GM23248 (cell line): ENCODE measurements around the gene EGF. TPM values are rescaled to one million over a fixed set of nuclear protein-coding genes. Genes with fewer than 3 reads are reported as not detected.

Experiments used
- DNase-seq: peaks from one replicate; pipeline ENCODE4 v3.0.0-alpha.2; 2015
- H2AFZ ChIP-seq: fragments of 200-600 bp; sonication (generic); 2 replicates; pipeline ENCODE4 v1.6.1; 2016; ENCODE audit warnings: antibody characterized with exemption
- H3F3A ChIP-seq: fragments of 200-600 bp; sonication (generic); 2 replicates; pipeline ENCODE4 v1.6.1; 2016; ENCODE audit warnings: mild to moderate bottlenecking, antibody characterized with exemption, mixed run types; ENCODE audit not compliant: insufficient read depth
- H3K27ac ChIP-seq: fragments of 200-600 bp; sonication (generic); 2 replicates; pipeline ENCODE4 v1.5.1; 2016; ENCODE audit warnings: mild to moderate bottlenecking
- H3K27me3 ChIP-seq: fragments of 200-600 bp; sonication (generic); replicated peaks from 2 replicates; pipeline ENCODE4 v1.6.1; 2016; ENCODE audit warnings: mild to moderate bottlenecking; ENCODE audit not compliant: insufficient read depth
- H3K36me3 ChIP-seq: fragments of 200-600 bp; sonication (generic); 2 replicates; pipeline ENCODE4 v1.6.1; 2016; ENCODE audit warnings: low read depth, mild to moderate bottlenecking
- H3K4me1 ChIP-seq: fragments of 200-600 bp; sonication (generic); 2 replicates; pipeline ENCODE4 v1.6.1; 2016; ENCODE audit warnings: mild to moderate bottlenecking; ENCODE audit not compliant: insufficient read depth
- H3K4me2 ChIP-seq: fragments of 200-600 bp; sonication (generic); one replicate; pipeline ENCODE4 v1.6.1; 2016; ENCODE audit warnings: mild to moderate bottlenecking; ENCODE audit not compliant: unreplicated experiment
- H3K4me3 ChIP-seq: fragments of 200-600 bp; sonication (generic); 2 replicates; pipeline ENCODE4 v1.5.1; 2016; ENCODE audit warnings: mild to moderate bottlenecking
- H3K79me2 ChIP-seq: fragments of 200-600 bp; sonication (generic); 2 replicates; pipeline ENCODE4 v1.6.1; 2016; ENCODE audit warnings: mild to moderate bottlenecking; ENCODE audit not compliant: insufficient read depth
- H3K9ac ChIP-seq: fragments of 200-600 bp; sonication (generic); 2 replicates; pipeline ENCODE4 v1.6.1; 2016; ENCODE audit warnings: mild to moderate bottlenecking
- H3K9me2 ChIP-seq: fragments of 200-600 bp; sonication (generic); 2 replicates; pipeline ENCODE4 v1.6.1; 2016; ENCODE audit warnings: mixed run types, mild to moderate bottlenecking, moderate library complexity; ENCODE audit not compliant: insufficient read depth
- H3K9me3 ChIP-seq: fragments of 200-600 bp; sonication (generic); one replicate; pipeline ENCODE4 v1.6.1; 2017; ENCODE audit warnings: low read depth
- H4K20me1 ChIP-seq: fragments of 200-600 bp; sonication (generic); 2 replicates; pipeline ENCODE4 v1.6.0; 2016; ENCODE audit not compliant: insufficient read depth
- EZH2 ChIP-seq: fragments of 200-600 bp; sonication (generic); IDR thresholded peaks from 2 replicates; pipeline ENCODE4 v1.6.1; 2018; ENCODE audit warnings: antibody characterized with exemption, mild to moderate bottlenecking; ENCODE audit not compliant: insufficient read depth, poor library complexity, severe bottlenecking
- EZH2phosphoT487 ChIP-seq: fragments of 200-600 bp; sonication (generic); IDR thresholded peaks from 2 replicates; pipeline ENCODE4 v1.6.1; 2018; ENCODE audit warnings: antibody characterized with exemption, moderate library complexity, mild to moderate bottlenecking, low read depth; ENCODE audit not compliant: insufficient read depth
- WGBS, 2 experiments: methylation state at CpG; one replicate each; pipeline ENCODE4 v1.1.6; 2015 to 2017; ENCODE audit warnings: low lambda C conversion rate in 2 of 2, low coverage in 1 of 2; ENCODE audit errors: missing lambda C conversion rate in 2 of 2; 5-methylcytosine and 5-hydroxymethylcytosine counted together
- in situ Hi-C: fragments of 300-500 bp; cut with MboI; formaldehyde crosslinking; loops from 2 replicates; pipeline ENCODE4 v1.15.0; 2020
- polyA plus RNA-seq: library from polyadenylated mRNA; unstranded; fragments of >200 nt; fragmentation: Nextera tagmentation; extraction: Ambion mirVana; gene quantifications from 2 replicates; pipeline ENCODE4 v1.2.1, GENCODE V29; 2016
- total RNA-seq: library from RNA; depleted of rRNA; stranded (reverse); fragments of >200 nt; shearing (Covaris generic); gene quantifications from 2 replicates; pipeline ENCODE4 v1.2.3, GENCODE V29; 2014

EGF gene
- total and polyA plus RNA-seq, 2 experiments from 2014 or later = 0.43 TPM; not detected in 1

GRCh38 chr4:109939190-109939589 is 26.5 kb downstream of the EGF start:
- Histone ChIP-seq H3K36me3 (no peaks in the 10 kb centered on the region), H3F3A (no peaks in the 10 kb centered on the region), H3K27ac (no peak overlapping the region), H3K4me1 (no peaks in the 10 kb centered on the region), H3K9me2 (no peaks in the 10 kb centered on the region), H3K4me3 (no peak overlapping the region), H2AFZ (no peak overlapping the region), H3K9me3 (no peaks in the 10 kb centered on the region), H3K9ac (no peak overlapping the region), H3K79me2 (no peaks in the 10 kb centered on the region), H3K4me2 (no peak overlapping the region), H4K20me1 (no peaks in the 10 kb centered on the region), H3K27me3 (0 out of 2 replicates have a peak, but pooled peaks cover 7% of the 10 kb centered on the region)
- in situ Hi-C loops = no loop called here
- TF ChIP-seq EZH2 = no peak
- TF ChIP-seq EZH2phosphoT487 = no peak
- no peak for DNase-seq
- 69% methylated on average over 7 of the region's 7 CpGs for WGBS, 2 experiments

DNA sequence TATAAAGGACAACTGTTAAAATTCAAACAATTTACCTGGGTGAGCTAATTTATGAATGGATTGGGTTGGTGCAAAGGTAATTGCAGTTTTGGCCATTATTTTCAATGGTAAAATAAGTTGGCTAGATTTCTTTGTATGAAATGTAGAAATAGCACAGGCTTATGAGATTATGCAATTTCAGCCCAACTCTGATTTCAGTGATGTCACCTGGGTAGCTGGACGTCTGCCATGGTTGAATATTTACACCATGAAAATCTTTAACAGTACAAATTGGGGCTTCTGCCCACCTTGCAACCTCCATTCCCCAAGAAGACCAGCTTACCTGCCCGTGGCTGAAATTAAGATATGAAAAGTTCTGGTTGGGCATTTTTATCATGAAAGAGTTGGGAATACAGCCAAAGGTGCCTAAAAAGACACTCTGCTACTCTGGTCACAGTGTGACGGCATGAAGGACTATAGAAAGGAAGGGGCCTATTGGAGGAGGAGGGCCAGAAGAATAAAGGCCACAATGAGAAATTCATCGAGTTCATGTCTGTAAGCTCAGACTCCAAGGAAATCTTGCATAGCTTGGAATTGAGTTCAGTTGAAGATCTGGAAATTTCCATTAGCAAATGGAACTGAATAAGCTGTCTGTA is 29.7 kb downstream of the EGF start:
- in situ Hi-C loops = no loop called here
- no peak overlapping the region for H2AFZ ChIP-seq
- no peaks in the 10 kb centered on the region for H3K36me3 ChIP-seq
- TF ChIP-seq EZH2 (no peak), EZH2phosphoT487 (no peak)
- 0 out of 2 replicates have a peak, but pooled peaks cover 4% of the 10 kb centered on the region for H3K27me3 ChIP-seq
- no peak overlapping the region for H3K4me2 ChIP-seq
- no peaks in the 10 kb centered on the region for H3K79me2 ChIP-seq
- no peaks in the 10 kb centered on the region for H3K9me3 ChIP-seq
- peak; percentile 7 for DNase-seq
- WGBS, 2 experiments = 47 to 53% methylated on average over 4 of the region's 4 CpGs
- no peak overlapping the region for H3K9ac ChIP-seq
- no peak overlapping the region for H3K27ac ChIP-seq
- H3K4me3 ChIP-seq = no peak overlapping the region
- no peaks in the 10 kb centered on the region for H3K9me2 ChIP-seq
- H4K20me1 ChIP-seq = no peaks in the 10 kb centered on the region
- no peaks in the 10 kb centered on the region for H3K4me1 ChIP-seq
- no peaks in the 10 kb centered on the region for H3F3A ChIP-seq

- 44 to 63% methylated on average over 2 of the region's 2 CpGs for WGBS, 2 experiments
- Histone ChIP-seq H3K36me3 (no peaks in the 10 kb centered on the region), H3K9ac (no peak overlapping the region), H3K9me2 (no peaks in the 10 kb centered on the region), H3F3A (no peaks in the 10 kb centered on the region), H4K20me1 (no peaks in the 10 kb centered on the region), H2AFZ (no peak overlapping the region), H3K79me2 (no peaks in the 10 kb centered on the region), H3K4me1 (no peaks in the 10 kb centered on the region), H3K9me3 (no peaks in the 10 kb centered on the region), H3K27ac (no peak overlapping the region), H3K27me3 (0 out of 2 replicates have a peak, but pooled peaks cover 4% of the 10 kb centered on the region), H3K4me2 (no peak overlapping the region), H3K4me3 (no peak overlapping the region)
- in situ Hi-C loops = no loop called here
- no peak for TF ChIP-seq EZH2
- no peak for TF ChIP-seq EZH2phosphoT487
- no peak for DNase-seq
These were observed 31.1 kb downstream of the EGF start for GRCh38 chr4:109943745-109944144.

- H3F3A ChIP-seq = no peaks in the 10 kb centered on the region
- no peak for TF ChIP-seq EZH2phosphoT487
- no peak for TF ChIP-seq EZH2
- 0 out of 2 replicates have a peak, but pooled peaks cover 4% of the 10 kb centered on the region for H3K27me3 ChIP-seq
- no peak overlapping the region for H3K27ac ChIP-seq
- no peak overlapping the region for H2AFZ ChIP-seq
- DNase-seq = no peak
- in situ Hi-C loops = no loop called here
- no peaks in the 10 kb centered on the region for H3K36me3 ChIP-seq
- H4K20me1 ChIP-seq = no peaks in the 10 kb centered on the region
- H3K9ac ChIP-seq = no peak overlapping the region
- no peaks in the 10 kb centered on the region for H3K9me3 ChIP-seq
- no peaks in the 10 kb centered on the region for H3K79me2 ChIP-seq
- no peaks in the 10 kb centered on the region for H3K9me2 ChIP-seq
- H3K4me2 ChIP-seq = no peak overlapping the region
- WGBS, 2 experiments = 31 to 47% methylated on average over 2 of the region's 2 CpGs
- no peak overlapping the region for H3K4me3 ChIP-seq
- H3K4me1 ChIP-seq = no peaks in the 10 kb centered on the region
These were observed 31.9 kb downstream of the EGF start for GRCh38 chr4:109944591-109944990.
